Neural crest cell (in vitro differentiated cells): ENCODE results near the gene KIAA1217. TPM values are rescaled to one million over a fixed set of nuclear protein-coding genes. Genes with fewer than 3 reads are reported as not detected.

Experiments
- DNase-seq: peaks from one replicate; pipeline ENCODE4 v3.0.0; 2021; ENCODE audit warnings: low read depth, mixed read lengths, low spot score
- H3K27ac Mint-ChIP-seq: one replicate; pipeline ENCODE4 v1.8.0; 2021; ENCODE audit warnings: mild to moderate bottlenecking, mixed read lengths; ENCODE audit not compliant: unreplicated experiment
- H3K27me3 Mint-ChIP-seq: 2 replicates; pipeline ENCODE4 v1.8.0; 2021; ENCODE audit warnings: low read depth, mild to moderate bottlenecking, mixed read lengths
- H3K36me3 Mint-ChIP-seq: 2 replicates; pipeline ENCODE4 v1.8.0; 2021; ENCODE audit warnings: low read depth, mild to moderate bottlenecking, mixed read lengths
- H3K4me1 Mint-ChIP-seq: 2 replicates; pipeline ENCODE4 v1.8.0; 2021; ENCODE audit warnings: mixed read lengths
- H3K4me3 Mint-ChIP-seq: one replicate; pipeline ENCODE4 v1.8.0; 2021; ENCODE audit warnings: mild to moderate bottlenecking, mixed read lengths
- H3K9me3 Mint-ChIP-seq: 2 replicates; pipeline ENCODE4 v1.8.0; 2021; ENCODE audit warnings: mixed read lengths
- total RNA-seq: library from RNA; stranded (reverse); gene quantifications from 2 replicates; pipeline ENCODE4 v1.2.1, GENCODE V29; 2021
- TF ChIP-seq, protein P1 (sequence below): fragments of 200-600 bp; sonication (generic); conservative IDR thresholded peaks from 2 replicates; pipeline ENCODE4 v1.5.0; 2021; ENCODE audit warnings: antibody characterized with exemption, mild to moderate bottlenecking

Gene KIAA1217
- total RNA-seq, 1 donor from 2014 or later: 10.5 TPM

DNA sequence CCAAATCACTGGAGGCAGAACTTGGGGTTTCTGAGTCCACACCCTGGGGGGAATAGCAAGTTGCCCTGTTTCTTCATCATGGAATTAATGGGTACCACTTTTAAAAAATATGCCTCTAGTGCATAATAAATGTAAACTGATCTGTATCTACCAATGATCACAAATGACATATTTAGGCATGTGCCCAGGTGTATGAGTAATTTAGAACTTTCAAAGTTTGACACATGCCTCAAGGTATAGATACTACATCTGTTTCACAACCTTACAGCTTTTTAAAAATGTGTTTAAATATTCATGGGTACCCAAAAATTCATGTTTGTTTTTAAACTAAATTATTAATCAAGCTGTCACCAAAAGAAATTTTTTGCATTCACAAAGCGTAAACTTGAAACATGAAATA, 226.0 kb downstream of the KIAA1217 start:
- H3K9me3 Mint-ChIP-seq: no peaks in the 10 kb centered on the region
- TF ChIP-seq, protein P1, sequence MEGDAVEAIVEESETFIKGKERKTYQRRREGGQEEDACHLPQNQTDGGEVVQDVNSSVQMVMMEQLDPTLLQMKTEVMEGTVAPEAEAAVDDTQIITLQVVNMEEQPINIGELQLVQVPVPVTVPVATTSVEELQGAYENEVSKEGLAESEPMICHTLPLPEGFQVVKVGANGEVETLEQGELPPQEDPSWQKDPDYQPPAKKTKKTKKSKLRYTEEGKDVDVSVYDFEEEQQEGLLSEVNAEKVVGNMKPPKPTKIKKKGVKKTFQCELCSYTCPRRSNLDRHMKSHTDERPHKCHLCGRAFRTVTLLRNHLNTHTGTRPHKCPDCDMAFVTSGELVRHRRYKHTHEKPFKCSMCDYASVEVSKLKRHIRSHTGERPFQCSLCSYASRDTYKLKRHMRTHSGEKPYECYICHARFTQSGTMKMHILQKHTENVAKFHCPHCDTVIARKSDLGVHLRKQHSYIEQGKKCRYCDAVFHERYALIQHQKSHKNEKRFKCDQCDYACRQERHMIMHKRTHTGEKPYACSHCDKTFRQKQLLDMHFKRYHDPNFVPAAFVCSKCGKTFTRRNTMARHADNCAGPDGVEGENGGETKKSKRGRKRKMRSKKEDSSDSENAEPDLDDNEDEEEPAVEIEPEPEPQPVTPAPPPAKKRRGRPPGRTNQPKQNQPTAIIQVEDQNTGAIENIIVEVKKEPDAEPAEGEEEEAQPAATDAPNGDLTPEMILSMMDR: no peak
- no peak for DNase-seq
- H3K4me3 Mint-ChIP-seq: no peak overlapping the region
- no peaks in the 10 kb centered on the region for H3K27me3 Mint-ChIP-seq
- no peaks in the 10 kb centered on the region for H3K4me1 Mint-ChIP-seq
- peaks cover 3% of the 10 kb centered on the region for H3K36me3 Mint-ChIP-seq
- no peak overlapping the region for H3K27ac Mint-ChIP-seq

DNA sequence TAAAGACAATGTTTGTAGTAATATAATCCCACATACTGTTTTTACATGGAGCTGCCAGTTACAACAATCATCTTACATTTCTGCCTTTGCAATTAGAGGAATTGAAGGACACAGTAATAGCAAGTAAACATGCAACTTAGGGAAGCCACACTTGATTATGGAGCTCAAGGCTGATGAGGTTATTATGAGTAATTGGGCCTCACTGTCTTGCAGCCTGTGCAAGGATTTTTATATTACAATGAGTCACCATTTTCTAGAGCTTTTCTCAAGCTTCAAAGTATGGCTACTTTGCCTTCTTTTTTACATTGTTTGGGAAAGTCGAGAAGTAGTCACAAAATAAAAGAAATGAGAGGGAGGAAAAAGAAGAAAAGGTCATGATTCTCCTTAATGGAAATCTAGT, 226.4 kb downstream of the KIAA1217 start:
- Mint-ChIP-seq H3K4me1 (no peaks in the 10 kb centered on the region), H3K9me3 (no peaks in the 10 kb centered on the region)
- no peak for DNase-seq

DNA sequence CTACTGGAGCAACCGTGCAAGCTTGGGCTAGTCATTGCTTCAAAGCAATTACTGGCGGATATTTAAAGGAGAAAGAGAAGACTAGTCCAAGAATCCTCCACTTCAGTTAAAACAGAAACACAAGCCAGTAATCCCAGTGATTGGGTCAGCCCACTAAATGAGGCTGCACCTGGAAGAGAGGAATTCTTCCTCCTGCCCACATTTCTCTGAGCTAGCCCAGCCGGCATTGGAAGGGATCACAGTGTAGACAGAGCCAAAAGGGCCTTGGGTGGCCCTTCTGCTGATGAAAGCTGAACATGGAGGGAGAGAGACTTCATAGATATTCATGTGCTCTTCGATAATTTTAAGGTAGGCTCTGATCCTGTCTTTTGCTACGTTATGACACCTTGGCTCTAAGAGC, 228.4 kb downstream of the KIAA1217 start:
- no peak for DNase-seq

More for the DNA sequence above, 226.4 kb downstream of the KIAA1217 start:
- Mint-ChIP-seq H3K27ac (no peak overlapping the region), H3K27me3 (no peaks in the 10 kb centered on the region), H3K36me3 (peaks cover 3% of the 10 kb centered on the region), H3K4me3 (no peak overlapping the region)
- TF ChIP-seq, protein P1: no peak

DNA sequence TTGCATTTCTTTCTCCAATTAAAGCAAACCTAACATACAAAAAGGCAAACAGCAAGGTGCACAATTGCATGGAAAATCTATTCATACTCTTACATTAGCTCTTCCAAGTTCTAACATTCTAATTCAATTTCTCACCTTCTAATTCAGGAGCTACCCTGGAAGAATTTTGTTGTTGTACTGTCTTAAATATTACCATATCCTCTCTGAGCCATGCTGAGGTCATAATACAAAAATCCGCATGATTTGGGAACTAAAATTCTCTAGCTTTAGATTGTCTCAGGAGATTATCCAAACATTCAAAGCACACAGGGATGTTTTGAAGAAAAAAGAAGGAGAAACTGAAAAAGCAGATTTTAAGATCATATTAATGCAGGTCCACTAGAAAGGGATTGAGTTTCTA, 229.9 kb downstream of the KIAA1217 start:
- peaks cover 3% of the 10 kb centered on the region for H3K36me3 Mint-ChIP-seq
- no peaks in the 10 kb centered on the region for H3K4me1 Mint-ChIP-seq

More for the DNA sequence above, 228.4 kb downstream of the KIAA1217 start:
- no peaks in the 10 kb centered on the region for H3K9me3 Mint-ChIP-seq
- H3K36me3 Mint-ChIP-seq: peaks cover 3% of the 10 kb centered on the region
- H3K4me1 Mint-ChIP-seq: no peaks in the 10 kb centered on the region
- TF ChIP-seq, protein P1: no peak
- H3K4me3 Mint-ChIP-seq: no peak overlapping the region
- no peak overlapping the region for H3K27ac Mint-ChIP-seq
- no peaks in the 10 kb centered on the region for H3K27me3 Mint-ChIP-seq

DNA sequence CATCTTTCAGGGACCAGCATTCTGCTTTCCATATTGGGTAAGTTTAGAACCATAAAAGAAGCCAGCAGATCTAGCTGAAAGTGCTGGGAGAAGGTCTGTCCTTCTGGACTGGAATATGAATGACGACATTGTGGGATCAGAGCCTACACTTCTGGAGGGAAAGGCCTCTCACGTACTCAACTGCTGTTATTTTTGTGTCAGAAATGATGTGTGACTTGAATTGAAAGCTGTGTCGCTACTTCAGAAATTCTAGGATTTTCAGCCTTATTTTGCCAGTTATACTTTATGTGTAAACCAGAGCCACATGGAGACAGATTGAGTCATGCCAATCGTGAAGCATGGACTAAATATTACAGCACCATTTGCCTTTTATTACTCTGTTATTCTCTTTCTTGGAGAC, 231.0 kb downstream of the KIAA1217 start:
- no peak overlapping the region for H3K27ac Mint-ChIP-seq

More for the DNA sequence above, 229.9 kb downstream of the KIAA1217 start:
- Mint-ChIP-seq H3K27ac (no peak overlapping the region), H3K4me3 (no peak overlapping the region), H3K27me3 (no peaks in the 10 kb centered on the region), H3K9me3 (no peaks in the 10 kb centered on the region)
- TF ChIP-seq, protein P1: no peak
- DNase-seq: no peak

More for the DNA sequence above, 231.0 kb downstream of the KIAA1217 start:
- no peak for DNase-seq
- TF ChIP-seq, protein P1: no peak
- Mint-ChIP-seq H3K36me3 (peaks cover 3% of the 10 kb centered on the region), H3K4me1 (no peaks in the 10 kb centered on the region), H3K9me3 (no peaks in the 10 kb centered on the region), H3K27me3 (no peaks in the 10 kb centered on the region), H3K4me3 (no peak overlapping the region)
